B cell (primary cell): Measurements from ENCODE around the gene PRXL2A. TPM values are rescaled to one million over a fixed set of nuclear protein-coding genes. Genes with fewer than 3 reads are reported as not detected.

Experiments
- ATAC-seq: fragments of 200-7000 bp; cut with Tn5 transposase; one replicate; pipeline ENCODE4 v1.10.0; 2021; ENCODE audit warnings: low read depth, mild to moderate bottlenecking, moderate number of reproducible peaks, moderate library complexity
- CTCF ChIA-PET: fragments of 350-600 bp; sonication (Branson Sonifier 250); formaldehyde crosslinking; loops from one replicate; lab custom pipeline; 2021; ENCODE audit warnings: antibody characterized with exemption, inconsistent platforms; lab: Charles Lee
- POLR2A ChIA-PET: fragments of 350-600 bp; sonication (Branson Sonifier 250); formaldehyde crosslinking; loops from one replicate; lab custom pipeline; 2021; ENCODE audit warnings: antibody characterized with exemption; lab: Charles Lee
- DNase-seq: peaks from one replicate; pipeline ENCODE4 v3.0.0; 2013
- H2AFZ ChIP-seq: 2 replicates; pipeline ENCODE4 v1.6.1; 2012; ENCODE audit warnings: mild to moderate bottlenecking, low read depth, low read length; ENCODE audit not compliant: insufficient read depth, poor library complexity, severe bottlenecking
- H3K27ac ChIP-seq, 2 donors: 1 replicate in 1 of 2; 2 replicates in 1 of 2; pipeline ENCODE4 v1.5.1; 2012 to 2013; ENCODE audit warnings: low read length in 2 of 2, mild to moderate bottlenecking in 2 of 2, moderate library complexity in 1 of 2
- H3K27me3 ChIP-seq, 4 experiments: fragments of 200-600 bp in 1 of 4; sonication (generic) in 1 of 4; replicated peaks in 1 of 4; 1 replicate in 2 of 4; 2 replicates in 2 of 4; pipeline versions ENCODE4 v1.6.1 to v1.7.0; 2013 to 2016; ENCODE audit warnings: low read length in 3 of 4, mild to moderate bottlenecking in 2 of 4, mixed read lengths in 1 of 4, moderate library complexity in 1 of 4; ENCODE audit not compliant: insufficient read depth in 4 of 4, control insufficient read depth in 3 of 4; ENCODE audit errors: control extremely low read depth in 1 of 4
- H3K36me3 ChIP-seq, 2 experiments: replicated peaks in 1 of 2; 1 replicate in 1 of 2; 2 replicates in 1 of 2; pipeline versions ENCODE4 v1.6.1 to v1.7.1; 2013; ENCODE audit warnings: low read length in 1 of 2; ENCODE audit not compliant: insufficient read depth in 2 of 2, control insufficient read depth in 1 of 2; ENCODE audit errors: control extremely low read depth in 1 of 2, extremely low read depth in 1 of 2
- H3K4me1 ChIP-seq, 2 donors: fragments of 200-600 bp in 1 of 2; sonication (generic) in 1 of 2; 1 replicate in 1 of 2; 2 replicates in 1 of 2; pipeline versions ENCODE4 v1.5.1 to v1.6.1; 2013 to 2017; ENCODE audit warnings: low read length in 2 of 2; ENCODE audit not compliant: control insufficient read depth in 2 of 2, insufficient read depth in 2 of 2
- H3K4me2 ChIP-seq: replicated peaks from 2 replicates; pipeline ENCODE3; 2012; ENCODE audit warnings: mild to moderate bottlenecking, low read depth, low read length; ENCODE audit not compliant: poor library complexity, severe bottlenecking
- H3K4me3 ChIP-seq, 5 experiments: fragments of 200-600 bp in 1 of 5; sonication (generic) in 1 of 5; 1 replicate in 3 of 5; 2 replicates in 2 of 5; pipeline versions ENCODE4 v1.5.1 to v1.7.0; 2011 to 2016; ENCODE audit warnings: low read length in 4 of 5, mild to moderate bottlenecking in 4 of 5, low read depth in 2 of 5, control low read depth in 1 of 5, moderate library complexity in 1 of 5; ENCODE audit not compliant: insufficient read depth in 1 of 5; ENCODE audit errors: control extremely low read depth in 1 of 5, extremely low read depth in 1 of 5
- H3K79me2 ChIP-seq: fragments of 200-600 bp; sonication (generic); one replicate; pipeline ENCODE4 v1.6.0; 2016; ENCODE audit warnings: low read length; ENCODE audit not compliant: control insufficient read depth, insufficient read depth
- H3K9ac ChIP-seq: fragments of 200-600 bp; sonication (generic); 2 replicates; pipeline ENCODE4 v1.6.1; 2017; ENCODE audit warnings: mild to moderate bottlenecking, low read length, moderate library complexity
- H3K9me3 ChIP-seq, 3 donors: one replicate each; pipeline versions ENCODE4 v1.6.1 to v1.7.1; 2013; ENCODE audit warnings: low read length in 2 of 3; ENCODE audit not compliant: control insufficient read depth in 2 of 3, insufficient read depth in 1 of 3; ENCODE audit errors: control extremely low read depth in 1 of 3
- H4K20me1 ChIP-seq: 2 replicates; pipeline ENCODE4 v1.6.0; 2012; ENCODE audit warnings: mild to moderate bottlenecking, low read length; ENCODE audit not compliant: insufficient read depth, control insufficient read depth, poor library complexity, severe bottlenecking
- H3K27ac Mint-ChIP-seq: one replicate; pipeline ENCODE4 v1.8.0; 2021; ENCODE audit warnings: mixed read lengths
- H3K27me3 Mint-ChIP-seq: one replicate; pipeline ENCODE4 v1.8.0; 2021; ENCODE audit warnings: mixed read lengths
- H3K4me1 Mint-ChIP-seq: one replicate; pipeline ENCODE4 v1.8.0; 2021; ENCODE audit warnings: mixed read lengths
- H3K4me3 Mint-ChIP-seq: one replicate; pipeline ENCODE4 v1.8.0; 2021; ENCODE audit warnings: mixed read lengths
- H3K9me3 Mint-ChIP-seq: one replicate; pipeline ENCODE4 v1.8.0; 2022; ENCODE audit warnings: mixed read lengths; ENCODE audit not compliant: insufficient read depth
- CTCF ChIP-seq: fragments of 200-600 bp; IDR thresholded peaks from one replicate; pipeline ENCODE4 v1.8.0; 2022; ENCODE audit warnings: antibody characterized with exemption, mild to moderate bottlenecking
- EZH2 ChIP-seq: IDR thresholded peaks from 2 replicates; pipeline ENCODE4 v1.6.1; 2012; ENCODE audit warnings: borderline replicate concordance, low read depth, mild to moderate bottlenecking, moderate library complexity, low read length; ENCODE audit not compliant: insufficient read depth, poor library complexity, severe bottlenecking
- WGBS: methylation state at CpG from one replicate; pipeline ENCODE4 v1.1.5; 2013; ENCODE audit warnings: missing lambda C conversion rate; ENCODE audit not compliant: insufficient coverage; 5-methylcytosine and 5-hydroxymethylcytosine counted together
- intact Hi-C: fragments of 100-400 bp; cut with micrococcal nuclease; formaldehyde crosslinking; loops from one replicate; pipeline ENCODE4 v1.10.0; 2022
- polyA plus RNA-seq: library from polyadenylated mRNA; depleted of rRNA; stranded (reverse); fragments of >200 nt; gene quantifications from 2 replicates; pipeline ENCODE4 v1.2.3, GENCODE V29; 2012
- total RNA-seq, 2 donors: library from RNA; stranded (reverse); fragments of 120-200 nt in 1 of 2; gene quantifications; 1 replicate in 1 of 2; 2 replicates in 1 of 2; pipeline versions ENCODE4 v1.2.3 to v1.2.4, GENCODE V29; 2013 to 2022

PRXL2A gene
- total and polyA plus RNA-seq, 2 donors (not counting 1 experiment from before 2014, with no cell fraction given), result 2.8 to 9.4 TPM

GRCh38 chr10:80468806-80469421 is 60.6 kb downstream of the PRXL2A start:
- ATAC-seq, result no peak
- CTCF ChIA-PET, result interaction anchor here (1.1 to 6.9 kb wide), 5 partner anchors 8 to 90 kb away, joined by 3 to 51 read pairs (median 6); no protein-coding TSS in a partner anchor
- H3K36me3 ChIP-seq, result peaks cover 0 to 32% of the 10 kb centered on the region in 2 experiments
- no peak overlapping the region for H3K4me2 ChIP-seq
- no peaks in the 10 kb centered on the region for H3K9me3 ChIP-seq
- 76% methylated on average over 6 of the region's 7 CpGs for WGBS
- Mint-ChIP-seq H3K27me3 (no peaks in the 10 kb centered on the region), H3K4me1 (peaks cover 86% of the 10 kb centered on the region), H3K27ac (no peak overlapping the region), H3K9me3 (no peaks in the 10 kb centered on the region), H3K4me3 (no peak overlapping the region)
- no peak for DNase-seq
- no peak overlapping the region for H3K27ac ChIP-seq
- no peak overlapping the region for H3K9ac ChIP-seq
- no peak overlapping the region for H2AFZ ChIP-seq
- no peak overlapping the region for H3K4me3 ChIP-seq
- no peaks in the 10 kb centered on the region for H3K27me3 ChIP-seq
- intact Hi-C loops, result no loop called here
- no peak for TF ChIP-seq EZH2
- TF ChIP-seq CTCF, result no peak
- POLR2A ChIA-PET, result interaction anchor here (0.6 to 1.0 kb wide), 3 partner anchors 9 to 1347 kb away, joined by 3 to 7 read pairs (median 4); no protein-coding TSS in a partner anchor
- peaks cover 96% of the 10 kb centered on the region for H3K79me2 ChIP-seq
- H3K4me1 ChIP-seq, result peaks cover 72 to 75% of the 10 kb centered on the region in 2 donors
- peaks cover 65% of the 10 kb centered on the region for H4K20me1 ChIP-seq

GRCh38 chr10:80470266-80470665 is 61.9 kb downstream of the PRXL2A start:
- CTCF ChIA-PET, result interaction anchor here (0.7 to 6.9 kb wide), 6 partner anchors 8 to 92 kb away, joined by 3 to 51 read pairs (median 3); no protein-coding TSS in a partner anchor
- Histone ChIP-seq H3K9me3 (no peaks in the 10 kb centered on the region), H2AFZ (no peak overlapping the region), H3K4me1 (peaks cover 61 to 68% of the 10 kb centered on the region in 2 donors), H3K27me3 (no peaks in the 10 kb centered on the region), H3K36me3 (peaks cover 0 to 33% of the 10 kb centered on the region in 2 experiments), H3K4me3 (no peak overlapping the region), H3K27ac (no peak overlapping the region), H3K9ac (no peak overlapping the region), H4K20me1 (peaks cover 71% of the 10 kb centered on the region), H3K79me2 (peaks cover 96% of the 10 kb centered on the region), H3K4me2 (no peak overlapping the region)
- WGBS, result no CpG with 5 or more reads among the region's 3 CpGs
- no peak for ATAC-seq
- Mint-ChIP-seq H3K9me3 (no peaks in the 10 kb centered on the region), H3K27me3 (no peaks in the 10 kb centered on the region), H3K4me1 (peaks cover 83% of the 10 kb centered on the region), H3K4me3 (no peak overlapping the region), H3K27ac (peak overlapping the region; percentile 89)
- no peak for DNase-seq
- intact Hi-C loops, result no loop called here
- POLR2A ChIA-PET, result interaction anchor here (0.6 kb wide), 1 partner anchor 48 kb away, joined by 4 read pairs; no protein-coding TSS in a partner anchor
- TF ChIP-seq EZH2, result no peak
- no peak for TF ChIP-seq CTCF
